Panc1 (cell line): ENCODE measurements around the gene LILRB1. TPM values are rescaled to one million over a fixed set of nuclear protein-coding genes. Genes with fewer than 3 reads are reported as not detected.
"Not testable (repeated sequence)": the region's sequence is repeated elsewhere in the genome, so short reads cannot be mapped to it uniquely, and the experiment has no call there.

Experiments
- ATAC-seq: fragments of 200-7000 bp; cut with Tn5 transposase; 2 replicates; pipeline ENCODE4 v1.9.1; 2020; ENCODE audit warnings: mild to moderate bottlenecking, moderate library complexity
- BruUV-seq: library from RNA; stranded (reverse); fragments of 400-500 nt; replicated peaks from 2 replicates; lab custom pipeline; 2021; lab: Mats Ljungman, UMichigan
- CTCF ChIA-PET: fragments of 300-600 bp; sonication (Branson Sonifier 250); formaldehyde crosslinking; loops from one replicate; lab custom pipeline; 2022; ENCODE audit warnings: antibody characterized with exemption; lab: Charles Lee
- POLR2A ChIA-PET: fragments of 300-600 bp; sonication (Branson Sonifier 250); formaldehyde crosslinking; loops from one replicate; lab custom pipeline; 2022; ENCODE audit warnings: antibody characterized with exemption; lab: Charles Lee
- DNase-seq: peaks from one replicate; pipeline ENCODE4 v3.0.0-alpha.2; 2010; ENCODE audit warnings: low read depth, low spot score
- H3K27ac ChIP-seq: 2 replicates; pipeline ENCODE4 v1.5.1; 2011; ENCODE audit warnings: mild to moderate bottlenecking, low read length, inconsistent platforms
- H3K27me3 ChIP-seq: fragments of 200-500 bp; sonication (Bioruptor generic); 2 replicates; pipeline ENCODE4 v1.6.0; 2014; ENCODE audit warnings: low read length, inconsistent platforms; ENCODE audit not compliant: control insufficient read depth, insufficient read depth
- H3K36me3 ChIP-seq: fragments of 200-500 bp; sonication (Bioruptor generic); 2 replicates; pipeline ENCODE4 v1.5.1; 2014; ENCODE audit warnings: inconsistent platforms, mild to moderate bottlenecking, low read length, moderate library complexity; ENCODE audit not compliant: control insufficient read depth, insufficient read depth
- H3K4me1 ChIP-seq: 2 replicates; pipeline ENCODE4 v1.5.1; 2011; ENCODE audit warnings: inconsistent platforms, mild to moderate bottlenecking, low read length, moderate library complexity; ENCODE audit not compliant: control insufficient read depth, insufficient read depth
- H3K4me3 ChIP-seq, 2 experiments: 2 replicates each; pipeline ENCODE4 v1.5.1; 2011 to 2012; ENCODE audit warnings: low read depth in 2 of 2, low read length in 2 of 2, mild to moderate bottlenecking in 2 of 2, inconsistent platforms in 1 of 2, moderate library complexity in 1 of 2
- H3K9me3 ChIP-seq: fragments of 200-500 bp; sonication (Bioruptor generic); 2 replicates; pipeline ENCODE4 v1.5.1; 2014; ENCODE audit warnings: low read depth, mild to moderate bottlenecking, inconsistent platforms, low read length, moderate library complexity; ENCODE audit not compliant: control insufficient read depth, insufficient read depth
- POLR2AphosphoS5 ChIP-seq: IDR thresholded peaks from 2 replicates; pipeline ENCODE4 v1.6.1; 2012; ENCODE audit warnings: mild to moderate bottlenecking, low read depth, low read length, moderate library complexity
- SIN3A ChIP-seq: IDR thresholded peaks from 2 replicates; pipeline ENCODE4 v1.6.1; 2012; ENCODE audit warnings: low read depth, mild to moderate bottlenecking, low read length, moderate library complexity, borderline replicate concordance; ENCODE audit not compliant: insufficient read depth
- TCF7L2 ChIP-seq: IDR thresholded peaks from 2 replicates; pipeline ENCODE4 v1.6.1; 2011; ENCODE audit warnings: mild to moderate bottlenecking, low read depth, low read length, inconsistent platforms
- in situ Hi-C: cut with HindIII; loops from 2 replicates; pipeline ENCODE4 v1.10.0; 2016; ENCODE audit warnings: low sequenced_read_pairs, low pct_unique_long_range_greater_than_20kb
- intact Hi-C: fragments of 100-400 bp; cut with micrococcal nuclease; formaldehyde crosslinking; loops from one replicate; pipeline ENCODE4 v1.10.0; 2022; ENCODE audit not compliant: unreplicated experiment
- total RNA-seq: library from RNA; stranded (reverse); gene quantifications from one replicate; pipeline ENCODE4 v1.2.1, GENCODE V29; 2021; ENCODE audit not compliant: unreplicated experiment
- TF ChIP-seq, protein P1 (sequence below), 2 experiments: IDR thresholded peaks; 2 replicates each; pipeline ENCODE4 v1.6.1; 2011 to 2012; ENCODE audit warnings: low read depth in 2 of 2, control low read depth in 1 of 2, low read length in 1 of 2, mild to moderate bottlenecking in 1 of 2, moderate library complexity in 1 of 2; ENCODE audit not compliant: insufficient read depth in 1 of 2
- TF ChIP-seq, protein P2 (sequence below): fragments of 450-650 bp; IDR thresholded peaks from 2 replicates; pipeline ENCODE4 v1.5.1; 2017; ENCODE audit warnings: mild to moderate bottlenecking

The LILRB1 gene
- total RNA-seq, 1 experiment from 2014 or later, result 0.08 TPM

DNA sequence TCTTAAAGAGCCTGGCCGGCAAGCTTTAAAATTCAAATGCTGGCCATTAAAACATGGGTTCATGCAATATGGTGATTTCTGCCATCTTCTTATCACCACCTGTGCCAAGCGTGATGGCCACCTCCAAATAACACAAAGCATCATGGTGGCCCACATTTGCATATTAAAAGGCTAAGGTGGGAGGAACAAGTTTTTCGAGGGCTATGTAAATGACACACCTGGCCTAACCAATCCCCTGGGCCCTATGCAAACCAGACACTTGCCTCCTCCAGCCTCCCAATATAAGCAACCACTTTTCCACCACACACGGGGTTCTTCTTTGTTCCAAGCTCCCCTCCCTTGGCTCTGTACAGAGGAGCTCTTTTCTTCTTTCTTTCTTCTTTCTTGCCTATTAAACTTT lies 46.9 kb downstream of the LILRB1 start:
- CTCF ChIA-PET, result interaction anchor here (0.7 kb wide), 1 partner anchor 200 kb away, joined by 9 read pairs; no protein-coding TSS in a partner anchor

DNA sequence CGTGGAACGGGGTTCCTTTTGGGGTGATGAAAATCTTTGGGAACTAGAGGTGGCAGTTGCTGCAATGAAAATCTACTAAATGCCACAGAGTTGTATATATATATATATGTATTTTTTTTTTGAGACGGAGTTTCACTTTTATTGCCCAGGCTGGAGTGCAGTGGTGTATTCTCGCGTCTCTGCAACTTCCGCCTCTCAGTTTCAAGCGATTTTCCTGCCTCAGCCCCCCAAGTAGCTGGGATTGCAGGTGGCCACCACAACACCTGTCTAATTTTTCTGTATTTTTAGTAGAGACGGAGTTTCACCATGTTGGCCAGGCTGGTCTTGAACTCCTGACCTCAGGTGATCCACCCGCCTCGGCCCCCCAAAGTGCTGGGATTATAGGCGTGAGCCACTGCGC lies 51.3 kb downstream of the LILRB1 start:
- CTCF ChIA-PET, in situ Hi-C loops, BruUV-seq: not testable (repeated sequence)

More for the DNA sequence above, 46.9 kb downstream of the LILRB1 start:
- DNase-seq, result no peak
- TF ChIP-seq, protein P1, sequence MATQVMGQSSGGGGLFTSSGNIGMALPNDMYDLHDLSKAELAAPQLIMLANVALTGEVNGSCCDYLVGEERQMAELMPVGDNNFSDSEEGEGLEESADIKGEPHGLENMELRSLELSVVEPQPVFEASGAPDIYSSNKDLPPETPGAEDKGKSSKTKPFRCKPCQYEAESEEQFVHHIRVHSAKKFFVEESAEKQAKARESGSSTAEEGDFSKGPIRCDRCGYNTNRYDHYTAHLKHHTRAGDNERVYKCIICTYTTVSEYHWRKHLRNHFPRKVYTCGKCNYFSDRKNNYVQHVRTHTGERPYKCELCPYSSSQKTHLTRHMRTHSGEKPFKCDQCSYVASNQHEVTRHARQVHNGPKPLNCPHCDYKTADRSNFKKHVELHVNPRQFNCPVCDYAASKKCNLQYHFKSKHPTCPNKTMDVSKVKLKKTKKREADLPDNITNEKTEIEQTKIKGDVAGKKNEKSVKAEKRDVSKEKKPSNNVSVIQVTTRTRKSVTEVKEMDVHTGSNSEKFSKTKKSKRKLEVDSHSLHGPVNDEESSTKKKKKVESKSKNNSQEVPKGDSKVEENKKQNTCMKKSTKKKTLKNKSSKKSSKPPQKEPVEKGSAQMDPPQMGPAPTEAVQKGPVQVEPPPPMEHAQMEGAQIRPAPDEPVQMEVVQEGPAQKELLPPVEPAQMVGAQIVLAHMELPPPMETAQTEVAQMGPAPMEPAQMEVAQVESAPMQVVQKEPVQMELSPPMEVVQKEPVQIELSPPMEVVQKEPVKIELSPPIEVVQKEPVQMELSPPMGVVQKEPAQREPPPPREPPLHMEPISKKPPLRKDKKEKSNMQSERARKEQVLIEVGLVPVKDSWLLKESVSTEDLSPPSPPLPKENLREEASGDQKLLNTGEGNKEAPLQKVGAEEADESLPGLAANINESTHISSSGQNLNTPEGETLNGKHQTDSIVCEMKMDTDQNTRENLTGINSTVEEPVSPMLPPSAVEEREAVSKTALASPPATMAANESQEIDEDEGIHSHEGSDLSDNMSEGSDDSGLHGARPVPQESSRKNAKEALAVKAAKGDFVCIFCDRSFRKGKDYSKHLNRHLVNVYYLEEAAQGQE (IDR thresholded peaks at IDR 0.05; ENCODE audit: insufficient read depth in 1 of 2, low read depth in 2 of 2, low read length in 1 of 2), result no peak
- TF ChIP-seq SIN3A (no peak), POLR2AphosphoS5 (no peak), TCF7L2 (no peak)
- TF ChIP-seq, protein P2, sequence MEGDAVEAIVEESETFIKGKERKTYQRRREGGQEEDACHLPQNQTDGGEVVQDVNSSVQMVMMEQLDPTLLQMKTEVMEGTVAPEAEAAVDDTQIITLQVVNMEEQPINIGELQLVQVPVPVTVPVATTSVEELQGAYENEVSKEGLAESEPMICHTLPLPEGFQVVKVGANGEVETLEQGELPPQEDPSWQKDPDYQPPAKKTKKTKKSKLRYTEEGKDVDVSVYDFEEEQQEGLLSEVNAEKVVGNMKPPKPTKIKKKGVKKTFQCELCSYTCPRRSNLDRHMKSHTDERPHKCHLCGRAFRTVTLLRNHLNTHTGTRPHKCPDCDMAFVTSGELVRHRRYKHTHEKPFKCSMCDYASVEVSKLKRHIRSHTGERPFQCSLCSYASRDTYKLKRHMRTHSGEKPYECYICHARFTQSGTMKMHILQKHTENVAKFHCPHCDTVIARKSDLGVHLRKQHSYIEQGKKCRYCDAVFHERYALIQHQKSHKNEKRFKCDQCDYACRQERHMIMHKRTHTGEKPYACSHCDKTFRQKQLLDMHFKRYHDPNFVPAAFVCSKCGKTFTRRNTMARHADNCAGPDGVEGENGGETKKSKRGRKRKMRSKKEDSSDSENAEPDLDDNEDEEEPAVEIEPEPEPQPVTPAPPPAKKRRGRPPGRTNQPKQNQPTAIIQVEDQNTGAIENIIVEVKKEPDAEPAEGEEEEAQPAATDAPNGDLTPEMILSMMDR, result no peak
- no peak overlapping the region for H3K4me3 ChIP-seq
- intact Hi-C loops (loop anchor here (5.0 kb wide), 1 partner anchor 195 kb away; no protein-coding TSS in a partner anchor), in situ Hi-C loops (loop anchor here (10.0 kb wide), 1 partner anchor 102 kb away; the partner anchor contains the start of gene LILRA2)
- BruUV-seq, result no TSS peak
- POLR2A ChIA-PET, result no interaction called here
- peaks cover 9% of the 10 kb centered on the region for H3K27me3 ChIP-seq
- H3K4me1 ChIP-seq, result no peaks in the 10 kb centered on the region
- no peaks in the 10 kb centered on the region for H3K36me3 ChIP-seq
- no peaks in the 10 kb centered on the region for H3K9me3 ChIP-seq
- H3K27ac ChIP-seq, result no peak overlapping the region
- no peak for ATAC-seq

DNA sequence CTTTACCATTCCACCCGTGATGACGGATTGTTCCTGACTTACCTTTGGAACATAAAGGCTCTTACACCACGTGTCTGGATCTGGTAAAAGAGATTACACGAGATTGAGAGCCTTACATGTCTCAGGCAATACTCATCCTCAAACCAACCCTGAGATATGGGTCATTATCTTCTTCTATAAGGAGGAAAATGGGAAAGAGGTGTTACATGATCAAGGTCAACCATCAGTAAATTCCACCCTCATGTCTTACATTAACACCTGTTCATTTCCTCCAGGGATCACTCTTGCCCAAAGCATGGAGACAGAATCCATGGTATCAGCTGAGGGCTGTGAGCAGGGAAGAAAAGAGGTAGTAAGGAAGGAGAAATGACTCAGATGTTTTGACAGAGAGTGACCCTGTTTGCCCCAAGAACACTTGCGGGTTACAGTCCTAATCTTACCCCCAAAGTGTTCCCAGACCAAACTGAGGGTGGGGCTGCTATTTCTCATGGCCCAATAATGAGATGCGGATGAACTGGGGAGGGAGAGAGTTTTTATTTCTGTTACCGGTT lies 52.1 kb downstream of the LILRB1 start:
- BruUV-seq, result no TSS peak
- Histone ChIP-seq H3K27ac (no peak overlapping the region), H3K4me3 (no peak overlapping the region), H3K27me3 (peaks cover 25% of the 10 kb centered on the region), H3K36me3 (no peaks in the 10 kb centered on the region), H3K4me1 (no peaks in the 10 kb centered on the region), H3K9me3 (no peaks in the 10 kb centered on the region)
- POLR2A ChIA-PET, result no interaction called here
- TF ChIP-seq SIN3A, result no peak
- TF ChIP-seq, protein P1 (IDR thresholded peaks at IDR 0.05; ENCODE audit: insufficient read depth in 1 of 2, low read depth in 2 of 2, low read length in 1 of 2), result no peak
- no peak for TF ChIP-seq TCF7L2
- TF ChIP-seq, protein P2, result no peak
- no peak for TF ChIP-seq POLR2AphosphoS5
- in situ Hi-C loops, result no loop called here
- DNase-seq (no peak), ATAC-seq (no peak)
- CTCF ChIA-PET, result interaction anchor here (0.7 to 1.5 kb wide), 2 partner anchors 8 to 46 kb away, joined by 3 to 6 read pairs; no protein-coding TSS in a partner anchor
- intact Hi-C loops, result no loop called here

More for the DNA sequence above, 51.3 kb downstream of the LILRB1 start:
- H3K9me3 ChIP-seq, intact Hi-C loops, H3K4me3 ChIP-seq, DNase-seq, POLR2A ChIA-PET, H3K27ac ChIP-seq, H3K4me1 ChIP-seq, ATAC-seq, H3K36me3 ChIP-seq: not testable (repeated sequence)
- H3K27me3 ChIP-seq, result peaks cover 18% of the 10 kb centered on the region
